ENCODE measurements around the gene PCDH1. TPM values are rescaled to one million over a fixed set of nuclear protein-coding genes. Genes with fewer than 3 reads are reported as not detected.
A peak's percentile ranks its signal among the peaks of the same experiment; 100 is the strongest.

The PCDH1 gene
- polyA plus RNA-seq, 3 donors = 23.9 to 30.4 (median 24.8) TPM

DNA sequence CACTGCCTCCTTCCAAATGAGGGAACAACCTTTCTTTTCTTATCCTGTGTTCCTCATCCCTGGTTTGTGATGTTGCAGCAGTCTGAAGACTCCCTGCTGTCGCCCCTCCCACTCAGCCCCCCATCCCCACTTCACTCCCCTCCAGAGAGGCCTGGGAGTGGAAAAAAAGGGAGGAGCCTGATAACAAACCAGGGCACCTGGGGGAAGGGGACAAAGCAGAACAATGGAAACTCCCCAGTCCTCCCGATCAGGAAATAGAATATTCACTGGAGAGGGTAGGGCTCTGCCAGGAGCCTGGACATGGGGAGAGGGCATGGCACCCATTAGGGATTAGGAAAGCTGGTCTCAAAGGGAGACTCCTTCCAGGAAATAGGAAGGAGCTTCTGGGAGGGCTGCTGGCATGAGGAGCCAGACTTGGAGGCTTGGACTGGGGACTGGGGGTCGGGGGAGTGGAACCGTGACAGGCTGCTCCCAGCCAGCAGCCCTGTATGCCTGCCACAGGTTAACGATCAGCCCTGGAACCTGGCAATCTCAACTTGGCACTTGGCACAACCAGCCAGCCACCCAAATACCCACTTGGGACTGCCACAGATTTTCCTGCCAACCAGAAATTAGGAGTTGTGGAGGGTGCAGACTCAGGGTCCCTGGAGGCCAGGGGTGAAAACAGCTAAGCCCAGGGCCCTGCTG, 20.0 kb downstream of the PCDH1 start:
- DNase-seq = no peak

DNA sequence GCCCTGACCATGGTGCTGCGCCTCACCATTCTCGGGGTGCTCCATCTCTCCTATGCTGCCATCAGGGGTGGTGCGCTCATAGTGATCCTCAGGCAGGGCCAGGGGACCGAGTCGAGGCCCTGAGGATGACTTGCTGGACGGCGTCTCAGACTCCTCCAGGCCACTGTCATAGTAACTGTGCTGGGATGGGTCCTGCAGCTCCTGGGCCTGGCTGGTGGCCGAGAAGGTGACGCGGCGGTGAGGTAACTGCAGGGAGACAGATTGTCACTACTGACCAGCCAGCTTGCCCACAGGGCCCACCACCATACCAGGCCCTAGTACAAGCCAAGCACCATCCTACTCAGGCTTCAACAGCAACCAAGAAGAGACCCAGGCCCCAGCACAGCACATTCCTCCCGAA, 21.0 kb downstream of the PCDH1 start:
- no peak for DNase-seq

DNA sequence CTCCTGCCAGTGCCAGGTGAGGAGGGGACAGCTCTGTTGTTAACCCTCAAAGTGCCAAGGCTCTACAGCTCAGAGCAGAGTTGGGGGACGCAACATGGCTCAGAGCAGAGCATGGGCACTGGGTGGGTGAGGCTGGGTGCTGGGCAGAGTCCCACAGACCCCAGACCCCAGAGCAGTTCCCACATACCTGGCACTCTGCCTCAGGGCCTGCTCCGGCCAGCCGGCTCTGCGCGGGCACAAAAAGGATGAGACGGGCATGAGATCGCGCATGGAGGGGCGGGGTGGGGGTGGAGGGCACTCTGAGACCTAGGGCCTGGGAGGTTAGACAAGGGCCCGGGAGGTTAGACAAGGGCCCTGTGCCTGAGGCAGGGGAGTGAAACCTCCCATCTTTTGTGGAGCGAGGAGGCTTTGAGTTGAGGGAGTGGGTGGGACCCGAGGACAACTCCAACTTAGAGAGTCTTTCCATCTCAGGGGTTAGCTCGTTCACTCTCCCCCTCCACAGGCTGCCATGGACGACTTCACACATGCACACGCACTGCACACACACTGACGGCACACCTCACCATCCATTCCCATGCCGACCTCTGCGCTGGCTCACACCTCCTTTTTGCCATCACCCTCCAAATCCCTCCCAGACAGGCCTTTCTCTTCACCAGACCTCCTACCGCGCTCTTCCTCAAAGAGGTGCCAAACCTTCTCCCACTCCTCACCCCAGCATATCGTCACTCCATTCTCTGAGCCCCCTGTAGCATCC, 22.0 kb downstream of the PCDH1 start:
- DNase-seq = no peak

DNA sequence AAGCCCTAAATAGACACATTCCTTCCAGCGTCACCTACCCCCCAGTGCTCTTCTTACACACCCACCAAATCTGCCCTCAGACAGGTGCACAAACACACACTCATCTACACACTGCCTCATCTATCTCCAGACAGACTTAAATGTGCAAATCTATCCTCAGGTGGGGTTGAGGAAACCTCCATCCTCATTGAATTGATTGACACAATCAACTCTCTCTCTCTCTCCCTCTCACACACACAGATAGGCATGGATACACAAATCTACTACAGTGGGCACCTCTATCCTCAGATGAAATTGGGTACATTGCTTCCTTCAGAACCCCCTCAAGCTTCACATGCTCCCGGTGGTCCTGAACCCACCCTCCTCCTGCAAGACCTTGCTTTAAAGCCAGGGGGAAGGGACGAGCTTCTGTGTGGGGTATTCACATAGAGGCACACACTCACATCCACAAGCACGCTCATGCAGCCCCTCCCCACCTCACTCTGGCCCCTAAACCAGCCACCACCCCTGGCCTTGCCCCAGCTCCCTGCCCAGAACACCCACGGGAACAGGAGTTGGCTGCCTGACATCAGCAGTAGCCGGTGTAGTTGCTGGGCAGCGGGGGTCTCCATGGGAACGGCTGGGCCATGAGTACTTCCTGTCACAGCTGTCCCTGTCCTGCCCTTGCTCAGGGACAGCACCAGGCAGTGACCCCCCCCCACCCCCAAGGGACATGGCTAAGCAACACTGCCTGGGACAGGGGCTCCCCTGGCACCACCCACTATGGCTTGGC, 22.8 kb downstream of the PCDH1 start:
- DNase-seq = no peak

DNA sequence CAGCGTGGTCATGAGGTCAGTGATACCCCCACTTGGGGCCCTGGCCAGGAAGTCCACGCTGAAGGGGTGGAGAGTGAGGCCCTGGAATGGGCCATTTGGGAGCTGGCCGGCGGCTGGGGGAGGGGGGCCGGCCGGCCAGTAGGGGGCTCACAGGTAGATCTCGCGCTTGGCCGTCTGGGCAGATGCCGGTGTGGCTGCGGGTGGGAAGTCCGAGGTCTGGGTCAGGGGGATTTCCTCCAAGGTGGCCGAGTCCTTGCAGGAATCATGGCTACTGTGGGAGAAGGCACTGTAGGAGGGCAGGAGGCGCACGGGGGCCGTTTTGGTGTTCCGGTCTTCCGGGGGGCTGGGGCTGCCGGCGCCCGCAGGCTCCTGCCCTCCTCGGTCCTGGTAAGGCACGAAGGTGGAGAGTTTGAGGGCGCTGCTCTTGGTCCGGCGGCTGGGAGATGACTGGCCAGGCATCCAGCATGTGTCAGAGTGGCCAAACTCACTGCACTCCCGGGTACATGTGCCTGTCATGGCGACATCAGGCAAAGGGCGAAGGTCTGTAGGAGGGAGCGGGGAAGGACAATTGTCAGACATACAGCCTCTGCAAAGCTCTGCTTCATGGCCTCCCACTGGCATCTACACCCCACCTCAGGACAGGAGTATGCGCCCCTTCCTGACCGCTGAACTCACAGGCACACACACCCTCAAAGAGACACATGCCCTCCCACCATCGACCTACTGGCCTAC, 24.1 kb downstream of the PCDH1 start:
- DNase-seq = no peak

DNA sequence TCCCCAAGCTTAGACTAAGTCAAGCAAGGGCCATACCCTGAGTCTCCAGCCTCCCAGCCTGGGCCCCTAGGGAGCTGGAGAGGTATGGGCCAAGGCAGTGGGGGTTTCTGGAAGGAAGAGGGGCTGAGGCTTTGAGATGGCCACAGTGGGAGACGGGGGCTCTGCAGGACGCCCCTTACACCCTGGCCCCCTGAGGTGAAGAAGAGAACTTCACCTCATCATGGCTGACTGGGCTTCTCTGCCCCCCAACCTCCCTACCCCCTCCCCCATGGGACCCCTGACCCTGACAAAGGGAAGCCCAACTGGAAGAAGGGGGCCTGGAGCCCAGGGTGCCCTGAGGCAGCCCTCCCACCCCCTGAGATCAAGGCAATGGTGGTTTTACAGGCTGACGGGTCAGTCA, 25.8 kb downstream of the PCDH1 start:
- no peak for DNase-seq

DNA sequence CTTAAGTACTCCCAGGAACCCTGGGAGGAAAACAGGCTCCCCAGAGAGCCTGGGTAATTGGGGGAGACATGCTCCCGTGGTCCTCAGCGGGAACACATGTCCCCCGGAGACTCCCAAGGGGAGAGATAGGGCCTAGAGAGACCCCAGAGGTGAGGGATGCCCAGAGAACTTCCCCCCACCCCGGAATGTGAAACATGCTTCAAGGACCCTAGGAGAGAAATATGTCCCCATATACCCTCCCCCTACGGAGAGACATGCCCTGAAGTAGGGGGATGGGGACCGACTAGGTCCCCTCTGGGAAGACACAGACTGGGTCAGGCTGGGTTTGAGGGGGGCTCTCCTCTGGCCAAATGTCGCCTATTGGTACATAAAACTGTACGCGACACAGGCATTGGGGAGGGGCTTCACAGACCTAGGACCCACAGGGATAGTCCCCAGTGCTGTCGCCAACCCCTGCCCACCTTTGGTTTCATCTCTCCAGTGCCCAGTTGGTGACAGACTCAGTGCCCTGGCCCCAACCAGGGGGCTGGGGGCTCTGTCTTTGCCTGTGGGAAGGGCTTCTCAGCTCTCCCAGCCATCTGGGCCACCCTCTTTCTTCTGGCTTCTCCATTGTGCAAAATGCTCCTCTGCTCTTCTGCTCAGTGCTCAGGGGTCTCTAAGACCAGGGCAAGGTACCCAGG, 26.9 kb downstream of the PCDH1 start:
- no peak for DNase-seq

DNA sequence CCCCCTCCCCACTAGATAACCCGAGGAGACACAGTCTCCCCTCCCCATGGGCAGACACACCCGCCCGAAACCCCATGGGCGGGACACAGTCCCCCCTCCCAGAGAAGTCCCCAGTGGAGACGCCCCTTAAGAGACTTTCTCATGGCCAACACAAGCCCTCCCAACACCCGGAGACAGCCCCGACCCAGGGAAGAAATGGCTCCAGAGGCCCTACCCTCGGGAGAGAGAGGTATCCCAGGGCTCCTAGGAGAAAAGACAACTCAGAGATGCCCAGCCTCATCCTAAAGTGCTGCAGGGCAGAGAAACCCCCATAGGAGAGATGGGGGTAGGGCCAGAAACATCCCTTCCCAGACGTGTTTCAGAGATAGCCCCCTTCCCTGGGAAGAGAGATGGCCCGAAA, 27.4 kb downstream of the PCDH1 start:
- DNase-seq = no peak

DNA sequence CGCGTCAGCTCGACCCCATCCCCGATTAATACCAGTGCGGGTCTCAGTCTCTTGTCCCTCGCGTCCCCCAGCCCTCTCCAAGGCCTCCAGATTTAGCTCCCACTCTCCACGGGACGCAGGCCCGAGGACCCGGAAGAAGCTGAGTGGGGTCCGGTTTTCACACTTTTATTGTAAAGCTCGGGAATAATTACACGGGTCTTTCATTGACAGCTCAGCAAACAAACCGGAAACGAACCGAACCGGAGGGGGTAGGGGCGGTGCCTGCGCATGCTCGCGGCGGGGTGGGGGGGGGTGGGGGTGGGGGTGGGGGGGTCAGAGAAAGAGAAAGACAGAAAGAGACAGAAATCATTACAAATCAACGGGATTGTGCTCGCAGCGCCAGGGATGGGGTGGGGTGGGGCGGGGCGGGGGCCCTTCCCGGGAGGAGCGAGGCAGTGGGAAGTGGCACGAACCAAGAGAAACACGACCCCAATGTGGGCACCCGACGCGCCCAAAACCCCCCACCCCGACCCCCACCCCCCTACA, 27.9 kb downstream of the PCDH1 start:
- no peak for DNase-seq

DNA sequence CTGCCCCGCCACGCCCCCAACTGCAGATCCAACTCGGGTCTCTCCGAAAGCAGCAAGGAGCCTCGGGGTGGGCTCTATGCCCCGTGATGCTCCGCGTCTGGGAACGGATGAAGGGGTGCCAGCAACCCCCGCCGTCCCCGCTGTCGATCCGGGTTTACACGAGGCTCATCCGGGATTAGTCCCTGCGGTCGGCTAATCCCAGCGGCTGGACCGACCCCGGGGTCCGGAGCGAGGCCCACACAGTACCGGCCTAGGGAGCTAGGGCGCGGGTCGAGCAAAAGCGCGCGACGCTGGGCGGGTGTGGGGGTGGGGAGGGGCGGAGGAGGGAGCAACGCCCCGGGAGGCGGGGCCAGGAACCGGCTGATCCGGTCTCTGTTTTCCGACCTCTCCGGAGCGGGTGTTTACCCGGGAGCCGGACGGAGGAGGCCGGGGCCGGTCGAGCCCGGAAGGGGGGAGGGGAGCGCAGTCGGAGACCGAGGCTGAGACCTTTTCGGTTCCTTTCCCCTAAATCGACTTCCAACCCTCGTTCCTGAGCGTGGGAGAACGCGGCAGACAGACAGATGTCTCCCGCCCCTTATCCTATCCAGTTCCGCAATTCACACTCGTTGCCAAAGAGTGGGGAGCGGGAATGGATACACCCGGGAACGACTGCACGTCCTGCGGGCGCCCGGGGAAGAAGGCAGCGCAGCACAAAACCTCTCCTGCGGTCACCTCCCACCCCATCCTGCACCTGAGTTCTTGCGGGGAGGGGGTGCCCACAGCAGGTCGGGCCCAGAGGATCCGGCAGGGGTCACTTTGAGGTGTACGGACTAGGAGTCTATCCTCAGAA, 28.6 kb downstream of the PCDH1 start:
- peak; percentile 86 for DNase-seq

DNA sequence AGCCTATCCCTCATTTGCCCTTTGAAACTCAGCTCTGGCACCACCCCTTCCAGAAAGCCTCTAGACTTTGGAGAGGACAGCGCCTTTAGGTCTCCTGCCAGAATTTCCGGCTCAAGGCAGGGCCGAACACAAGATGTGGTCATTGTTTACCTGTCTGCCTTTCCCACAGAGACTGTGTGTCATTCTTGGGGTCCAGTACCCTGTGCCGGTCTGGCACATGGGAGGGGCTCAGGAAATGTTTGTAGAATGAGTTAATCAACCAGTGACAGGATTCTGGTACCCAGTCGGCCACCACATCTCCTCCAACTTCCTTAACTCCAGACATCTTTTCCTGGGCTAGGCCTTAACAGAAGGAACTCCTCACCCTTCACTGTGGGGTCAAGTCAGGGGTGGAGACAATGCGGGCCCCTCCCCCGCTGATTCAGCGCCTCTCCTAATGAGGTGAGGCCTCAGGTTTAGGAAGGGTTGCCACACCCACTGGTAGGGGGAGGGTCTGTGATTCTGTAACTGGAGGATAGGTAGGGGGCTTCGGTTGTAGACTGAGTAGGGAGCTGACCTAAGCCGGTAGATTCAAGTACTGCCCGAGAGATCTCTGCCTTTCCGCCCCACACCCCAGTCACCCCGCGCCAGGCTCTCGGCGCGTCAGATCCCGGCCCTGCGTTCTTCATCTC, 29.3 kb downstream of the PCDH1 start:
- no peak for DNase-seq

DNA sequence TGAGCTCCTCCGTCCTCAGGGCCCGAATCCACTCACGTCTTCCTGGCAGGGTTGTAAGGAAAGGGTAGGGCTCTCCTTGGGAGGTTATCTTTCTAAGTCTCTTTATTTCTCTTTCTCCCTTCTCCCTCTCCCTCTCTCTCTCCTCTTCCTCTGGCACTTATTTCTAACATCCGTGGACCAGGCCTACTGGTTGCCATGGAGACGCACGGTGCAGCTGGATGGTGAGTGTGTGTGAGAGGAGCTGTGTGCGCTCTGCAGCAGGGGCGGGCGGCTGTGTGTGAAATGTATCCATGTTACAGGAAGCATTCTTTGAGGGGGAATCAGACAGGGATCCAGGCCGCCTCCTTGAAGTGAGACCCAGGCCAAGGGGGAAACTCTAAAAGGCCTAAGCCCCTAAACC, 32.2 kb downstream of the PCDH1 start:
- DNase-seq = no peak

DNA sequence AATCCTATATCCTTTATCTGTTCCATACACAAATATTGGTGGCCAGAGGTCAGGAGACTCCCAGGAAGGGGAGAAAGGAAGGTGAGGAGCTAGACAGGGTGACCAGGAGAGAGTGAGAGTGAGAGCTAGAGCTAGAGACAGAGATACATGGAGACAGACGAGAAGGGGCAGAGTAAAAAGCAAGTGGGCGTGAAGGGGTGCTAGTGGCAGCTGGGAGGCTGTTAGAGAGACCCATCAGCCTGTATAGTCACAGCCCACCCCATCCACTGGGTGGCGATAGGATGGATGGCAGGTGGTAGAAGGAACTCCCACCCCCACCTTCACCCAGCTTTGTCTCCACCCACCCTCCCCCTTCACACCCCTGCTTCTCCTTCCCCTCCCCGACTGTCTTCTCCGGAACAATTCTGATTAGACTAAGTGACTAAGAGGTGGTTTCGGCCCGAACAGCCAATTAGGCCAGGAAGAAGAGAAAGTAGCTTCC, 32.8 kb downstream of the PCDH1 start:
- no peak for DNase-seq

DNA sequence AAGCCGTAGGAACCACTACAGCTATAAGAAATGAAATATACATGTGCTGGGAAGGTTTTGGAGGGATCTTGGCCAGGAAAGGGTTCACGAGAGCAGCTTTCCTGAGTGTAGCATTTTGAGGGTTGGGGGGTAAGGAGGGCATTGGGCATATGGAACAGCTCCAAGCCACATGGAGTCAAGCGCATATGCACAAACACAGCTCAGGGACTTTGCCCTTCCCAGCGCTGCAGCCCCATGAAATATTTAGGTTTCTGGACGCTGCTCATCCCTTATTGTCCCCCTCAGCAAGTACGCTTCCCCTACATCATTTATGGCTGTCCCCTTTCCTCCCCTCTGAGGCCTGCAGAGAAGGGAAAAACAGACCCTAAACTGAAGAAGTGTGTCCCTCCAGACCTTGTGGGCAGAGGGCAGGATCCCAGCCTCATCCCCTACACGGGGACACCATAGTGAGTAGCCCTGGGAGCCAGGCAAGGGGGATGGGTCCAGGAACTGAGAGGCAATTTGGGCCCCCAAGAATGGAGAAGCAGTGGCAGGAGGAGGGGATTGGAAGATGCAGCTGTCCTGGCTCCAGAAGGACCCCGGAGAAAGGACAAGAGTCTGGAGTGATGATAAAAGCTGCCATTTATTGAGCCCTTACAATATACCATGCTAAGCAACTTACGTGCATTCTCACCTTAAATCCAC, 33.7 kb downstream of the PCDH1 start:
- DNase-seq = no peak

DNA sequence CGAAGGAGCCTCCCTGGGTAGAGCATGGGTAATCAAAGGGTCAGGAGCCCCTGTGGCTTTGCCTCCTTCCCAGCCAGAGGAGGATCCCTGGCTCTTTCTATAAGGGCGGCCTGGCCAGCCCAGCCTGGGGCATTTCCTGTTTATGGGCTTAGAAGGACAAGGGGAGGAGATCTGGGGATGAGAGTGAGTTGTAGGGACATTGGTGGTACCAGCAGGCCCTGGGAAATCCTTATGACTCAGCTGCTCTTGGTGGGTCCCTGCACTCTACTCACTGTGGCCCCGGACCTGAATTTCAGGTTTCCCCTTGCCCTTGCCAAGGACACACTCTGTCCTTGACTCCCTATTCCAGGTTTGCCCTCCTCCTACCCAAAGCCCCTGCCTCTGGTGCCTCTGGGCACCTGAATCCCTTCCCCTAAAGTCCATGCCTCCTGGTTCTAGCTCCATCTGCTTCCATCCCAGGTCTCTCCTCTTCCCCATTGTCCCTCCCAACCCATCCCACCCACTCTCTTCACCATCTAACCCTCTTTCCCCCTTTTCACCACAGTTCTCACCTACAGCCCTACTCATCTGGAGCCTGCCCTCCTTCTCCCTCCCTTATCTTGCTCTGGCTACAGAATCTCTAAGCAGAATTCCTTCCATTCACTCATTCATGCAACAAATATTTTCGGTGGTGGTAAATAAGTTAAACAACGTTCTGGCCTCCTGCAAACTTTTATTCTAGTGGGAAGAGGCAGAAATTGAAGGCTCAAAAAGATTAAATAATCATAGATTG, 34.9 kb downstream of the PCDH1 start:
- no peak for DNase-seq

DNA sequence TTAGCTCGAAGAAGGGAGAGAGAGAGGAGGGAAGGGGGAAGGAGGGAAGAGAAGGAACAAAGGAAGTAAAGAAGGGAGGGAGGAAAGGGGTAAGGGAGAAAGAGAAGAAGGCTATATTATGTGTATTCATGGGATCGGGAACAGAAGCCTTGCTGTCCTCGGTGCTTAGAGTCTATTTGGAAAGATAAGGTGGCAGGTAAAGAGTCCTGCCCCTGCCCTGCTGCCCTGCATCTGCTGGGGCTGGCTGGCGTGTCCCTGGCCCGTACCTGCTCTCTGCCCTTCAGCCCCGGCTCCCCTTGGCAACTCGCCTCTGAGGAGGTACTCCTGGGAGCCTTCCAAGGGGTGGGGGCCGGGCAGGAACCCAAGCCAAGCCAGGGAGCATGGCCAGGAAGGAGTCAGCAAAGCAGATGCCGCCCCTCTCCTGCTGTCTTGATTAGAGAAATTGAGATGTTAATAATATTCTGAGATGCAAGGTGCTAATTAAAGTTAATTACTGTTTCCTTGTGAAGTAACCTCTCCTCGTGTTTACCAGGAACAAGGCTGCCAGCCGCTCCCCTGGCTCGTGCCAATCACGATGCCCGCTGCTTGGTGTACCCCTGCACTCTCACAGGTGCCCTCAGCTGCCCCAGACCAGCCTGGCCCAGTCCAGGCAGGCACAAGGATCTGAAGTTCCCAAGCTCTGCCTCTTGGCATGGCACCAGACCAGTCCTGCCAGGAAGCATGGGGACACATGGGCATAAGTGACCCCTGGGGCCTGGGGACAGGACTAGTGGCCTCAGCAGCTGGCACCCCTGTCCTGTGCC, 36.6 kb downstream of the PCDH1 start:
- DNase-seq = no peak

DNA sequence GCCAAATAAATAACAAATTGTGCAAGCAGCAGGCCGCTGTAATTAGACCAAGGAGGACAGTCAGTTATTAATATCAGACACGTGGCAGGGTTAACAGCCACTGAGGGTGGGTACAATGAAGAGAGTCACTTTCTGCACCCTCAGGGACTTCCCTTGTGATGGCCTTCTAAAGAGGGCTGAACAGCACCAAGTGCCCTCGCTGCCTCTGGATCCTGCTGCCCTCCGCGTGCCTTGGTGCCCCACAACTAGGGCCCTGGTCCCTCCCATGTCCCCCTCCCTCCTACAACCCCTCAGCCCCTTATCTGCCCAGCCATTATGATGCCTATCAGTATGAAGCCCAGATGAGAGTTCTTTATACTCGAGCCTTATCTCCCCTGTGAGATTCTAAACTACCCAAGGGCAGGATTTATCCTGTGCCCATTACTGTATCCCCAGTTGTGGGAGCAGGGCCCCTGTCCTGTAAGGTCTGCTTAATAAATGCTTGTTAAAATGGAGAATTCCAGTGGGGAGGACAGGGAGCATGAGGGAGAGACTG, 37.3 kb downstream of the PCDH1 start:
- no peak for DNase-seq
